ENCODE measurements around the gene ANKRD6. TPM values are rescaled to one million over a fixed set of nuclear protein-coding genes. Genes with fewer than 3 reads are reported as not detected.

ANKRD6 gene
- total and polyA plus RNA-seq, 2 experiments from 2014 or later: 9.3 to 20.9 TPM

GRCh38 chr6:89536231-89536630 is 103.3 kb downstream of the ANKRD6 start:
- 85% methylated on average over 5 of the region's 5 CpGs for WGBS (ENCODE audit: low lambda C conversion rate, missing lambda C conversion rate)
- Histone ChIP-seq H4K20me1 (ENCODE audit: insufficient read depth, poor library complexity, severe bottlenecking) (no peaks in the 10 kb centered on the region), H3K27ac (no peak overlapping the region), H3K36me3 (replicated peaks; ENCODE audit: insufficient read depth, low read depth) (no peaks in the 10 kb centered on the region), H3K79me2 (no peaks in the 10 kb centered on the region), H3K4me3 (no peak overlapping the region), H3K4me2 (no peak overlapping the region), H3K9me2 (replicated peaks; ENCODE audit: insufficient read depth) (no peaks in the 10 kb centered on the region), H3K9me3 (ENCODE audit: low read depth) (no peaks in the 10 kb centered on the region), H3K4me1 (ENCODE audit: insufficient read depth) (no peaks in the 10 kb centered on the region), H3K27me3 (no peaks in the 10 kb centered on the region), H2AFZ (no peak overlapping the region)
- TF ChIP-seq CTCF (IDR thresholded peaks at IDR 0.05; ENCODE audit: poor library complexity) (no peak), EZH2phosphoT487 (IDR thresholded peaks at IDR 0.05; ENCODE audit: low read depth, severe bottlenecking, unreplicated experiment) (no peak), EZH2 (IDR thresholded peaks at IDR 0.05; ENCODE audit: borderline replicate concordance) (no peak)
- no peak for DNase-seq (ENCODE audit: low spot score)

GRCh38 chr6:89539779-89540178 is 106.8 kb downstream of the ANKRD6 start:
- H3K27ac ChIP-seq: no peak overlapping the region
- no peaks in the 10 kb centered on the region for H3K9me2 ChIP-seq (replicated peaks; ENCODE audit: insufficient read depth)
- no peaks in the 10 kb centered on the region for H3K9me3 ChIP-seq (ENCODE audit: low read depth)
- H3K4me1 ChIP-seq (ENCODE audit: insufficient read depth): peaks cover 11% of the 10 kb centered on the region
- WGBS (ENCODE audit: low lambda C conversion rate, missing lambda C conversion rate): 98% methylated on average over 2 of the region's 2 CpGs
- H3K36me3 ChIP-seq (replicated peaks; ENCODE audit: insufficient read depth, low read depth): no peaks in the 10 kb centered on the region
- no peaks in the 10 kb centered on the region for H3K27me3 ChIP-seq
- peaks cover 2% of the 10 kb centered on the region for H3K79me2 ChIP-seq
- no peak overlapping the region for H2AFZ ChIP-seq
- no peak overlapping the region for H3K4me2 ChIP-seq
- DNase-seq (ENCODE audit: low spot score): no peak
- no peak overlapping the region for H3K4me3 ChIP-seq
- H4K20me1 ChIP-seq (ENCODE audit: insufficient read depth, poor library complexity, severe bottlenecking): no peaks in the 10 kb centered on the region
- TF ChIP-seq CTCF (IDR thresholded peaks at IDR 0.05; ENCODE audit: poor library complexity) (no peak), EZH2phosphoT487 (IDR thresholded peaks at IDR 0.05; ENCODE audit: low read depth, severe bottlenecking, unreplicated experiment) (no peak), EZH2 (IDR thresholded peaks at IDR 0.05; ENCODE audit: borderline replicate concordance) (no peak)

GRCh38 chr6:89542081-89542857 is 109.3 kb downstream of the ANKRD6 start:
- 67% methylated on average over 12 of the region's 12 CpGs for WGBS (ENCODE audit: low lambda C conversion rate, missing lambda C conversion rate)
- peak overlapping the region; percentile 67 for H3K4me2 ChIP-seq
- H3K27me3 ChIP-seq: no peaks in the 10 kb centered on the region
- no peak overlapping the region for H3K4me3 ChIP-seq
- no peaks in the 10 kb centered on the region for H3K9me2 ChIP-seq (replicated peaks; ENCODE audit: insufficient read depth)
- H4K20me1 ChIP-seq (ENCODE audit: insufficient read depth, poor library complexity, severe bottlenecking): no peaks in the 10 kb centered on the region
- H2AFZ ChIP-seq: no peak overlapping the region
- H3K79me2 ChIP-seq: peaks cover 2% of the 10 kb centered on the region
- H3K4me1 ChIP-seq (ENCODE audit: insufficient read depth): peaks cover 11% of the 10 kb centered on the region
- no peaks in the 10 kb centered on the region for H3K9me3 ChIP-seq (ENCODE audit: low read depth)
- no peak for DNase-seq (ENCODE audit: low spot score)
- no peak for TF ChIP-seq CTCF (IDR thresholded peaks at IDR 0.05; ENCODE audit: poor library complexity)
- no peak for TF ChIP-seq EZH2 (IDR thresholded peaks at IDR 0.05; ENCODE audit: borderline replicate concordance)
- no peak for TF ChIP-seq EZH2phosphoT487 (IDR thresholded peaks at IDR 0.05; ENCODE audit: low read depth, severe bottlenecking, unreplicated experiment)
- H3K27ac ChIP-seq: peak overlapping the region; percentile 46
- H3K36me3 ChIP-seq (replicated peaks; ENCODE audit: insufficient read depth, low read depth): no peaks in the 10 kb centered on the region
